ENCODE data around the gene VWA1.

Gene VWA1

GRCh38 chr1:1490633-1491230 lies 55.2 kb downstream of the VWA1 start:
- DNase-seq, result no peak

GRCh38 chr1:1491601-1492000 lies 56.1 kb downstream of the VWA1 start:
- no peak for DNase-seq
